Glomerular endothelial cell (primary cell): ENCODE data around the gene OCA2. TPM values are rescaled to one million over a fixed set of nuclear protein-coding genes. Genes with fewer than 3 reads are reported as not detected.
"Not testable (repeated sequence)": the region's sequence is repeated elsewhere in the genome, so short reads cannot be mapped to it uniquely, and the experiment has no call there.

Source experiments
- DNase-seq: peaks from one replicate; pipeline ENCODE4 v3.0.0-alpha.2; 2011; ENCODE audit warnings: low read depth, low spot score; ENCODE audit errors: extremely low read depth
- total RNA-seq: library from RNA; depleted of rRNA; stranded (reverse); fragments of >200 nt; gene quantifications from 2 replicates; pipeline ENCODE4 v1.2.3, GENCODE V29; 2015

OCA2 gene
- total RNA-seq, 1 donor from 2014 or later = not detected

- DNase-seq = no peak
Observed at GRCh38 chr15:27796405-27797320, 302.5 kb downstream of the OCA2 start.

GRCh38 chr15:27792756-27793264 lies 306.3 kb downstream of the OCA2 start:
- no peak for DNase-seq

DNA sequence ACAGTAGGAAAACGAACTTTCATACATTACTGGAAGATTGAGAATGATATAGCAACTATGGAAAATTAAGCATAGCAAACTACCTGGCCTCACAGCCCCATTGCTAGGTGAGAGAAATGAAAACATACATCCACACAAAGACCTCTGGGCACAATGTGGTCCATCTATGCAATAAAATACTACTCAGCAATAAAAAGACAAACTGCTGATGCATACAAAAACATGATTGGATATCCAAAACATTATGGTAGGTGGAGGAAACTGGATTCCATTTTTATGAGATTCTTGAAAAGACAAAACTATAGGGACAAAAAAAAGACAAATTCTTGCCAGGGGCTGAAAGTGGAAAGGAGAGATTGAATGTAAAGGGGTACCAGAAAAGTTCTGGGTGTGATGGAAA lies 308.8 kb downstream of the OCA2 start:
- no peak for DNase-seq

DNA sequence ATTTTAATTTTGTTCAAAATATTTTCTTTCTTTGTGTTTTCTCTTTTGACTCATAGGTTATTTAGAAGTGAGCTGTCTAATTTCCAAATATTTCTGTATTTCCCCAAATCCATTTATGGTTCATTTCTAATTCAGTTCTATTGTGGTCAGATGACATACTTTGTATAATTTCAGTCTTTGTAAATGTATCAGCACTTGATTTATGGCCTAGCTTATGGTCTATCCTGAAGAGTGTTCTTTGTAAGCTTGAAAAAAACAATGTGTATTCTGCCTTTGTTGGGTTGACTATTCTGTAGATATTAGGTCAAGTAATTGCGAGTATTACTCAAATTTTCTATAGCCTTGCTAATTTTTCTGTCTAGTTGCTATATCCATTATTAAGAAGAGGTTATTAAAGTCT lies 311.2 kb downstream of the OCA2 start:
- no peak for DNase-seq

DNA sequence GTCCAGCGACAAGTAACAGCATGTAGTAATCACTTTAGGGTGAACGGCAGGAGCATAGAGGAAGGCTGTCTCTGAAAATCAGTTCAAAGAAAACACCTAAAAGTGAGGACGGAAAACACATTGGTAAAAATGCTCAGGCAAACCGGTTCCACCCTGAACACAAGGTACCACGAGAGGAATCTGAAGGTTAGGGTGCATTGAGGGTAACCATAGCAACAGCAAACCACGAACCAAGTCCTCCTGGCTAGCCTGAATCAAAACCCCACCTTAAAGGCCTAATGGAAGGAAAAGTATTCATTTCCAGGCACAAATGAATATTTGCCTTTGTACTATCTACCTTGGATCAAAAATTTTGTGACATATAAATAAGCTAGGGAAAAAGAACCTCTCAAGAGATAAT lies 315.0 kb downstream of the OCA2 start:
- DNase-seq = no peak

GRCh38 chr15:27783678-27784077 lies 315.4 kb downstream of the OCA2 start:
- no peak for DNase-seq

- DNase-seq = no peak
Observed at GRCh38 chr15:27782125-27782524, 317.0 kb downstream of the OCA2 start.

DNA sequence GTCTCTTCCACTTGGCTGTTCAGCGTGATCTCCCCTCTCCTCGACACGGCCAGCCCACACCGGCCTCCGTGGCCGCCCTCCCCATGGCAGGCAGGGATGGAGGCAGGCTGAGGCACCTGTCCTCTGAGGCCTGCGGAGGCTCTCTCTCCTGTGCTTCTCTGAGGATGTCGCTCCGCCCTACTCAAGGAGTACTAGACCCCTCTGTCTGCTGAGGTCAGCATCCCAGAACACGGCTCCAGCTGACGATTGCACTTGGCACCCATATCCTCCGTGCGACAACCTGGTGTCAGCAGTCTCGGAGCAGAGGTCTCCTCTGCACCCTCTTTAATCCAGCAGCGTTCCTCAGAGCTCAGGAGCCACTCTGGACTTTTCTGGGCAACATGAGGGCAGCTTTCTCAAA lies 322.6 kb downstream of the OCA2 start:
- no peak for DNase-seq

DNA sequence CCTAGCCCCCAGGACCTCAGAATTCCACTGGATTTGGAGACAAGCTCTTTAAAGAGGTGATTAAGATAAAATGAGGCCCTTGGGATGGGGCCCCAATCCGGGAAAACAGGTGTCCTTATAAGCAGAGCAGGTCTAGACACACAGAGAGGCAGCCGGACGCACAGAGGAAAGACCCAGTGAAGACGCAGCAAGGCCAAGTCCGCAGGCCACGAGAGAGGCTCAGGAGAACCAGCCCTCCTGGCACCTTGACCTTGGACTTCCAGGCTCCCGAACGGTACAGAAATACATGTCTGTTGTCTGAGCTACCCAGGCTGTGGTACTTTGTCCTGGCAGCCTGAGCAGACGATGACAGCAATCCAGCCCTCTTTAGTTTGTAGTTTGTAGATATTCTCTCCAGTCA lies 324.5 kb downstream of the OCA2 start:
- DNase-seq = no peak

DNA sequence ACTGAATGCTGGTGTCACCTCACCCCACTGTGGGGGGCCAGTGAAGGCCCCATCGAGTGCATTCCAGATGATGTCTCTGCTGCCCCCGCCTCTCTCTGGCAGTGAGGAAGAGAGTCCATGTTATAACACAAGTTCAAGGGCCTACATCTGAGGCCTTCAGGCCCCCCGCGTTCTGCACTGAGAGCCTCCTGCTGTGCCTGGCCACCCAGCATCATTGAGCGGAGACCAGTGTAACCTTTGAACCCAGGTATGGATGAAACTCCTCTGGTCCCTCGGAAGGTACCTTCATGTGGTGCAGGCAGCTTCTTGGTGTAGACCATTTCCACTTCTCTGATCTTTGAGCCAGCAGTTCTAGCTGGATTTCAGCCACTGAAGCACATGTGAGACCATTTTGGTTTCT lies 324.9 kb downstream of the OCA2 start:
- DNase-seq = no peak

GRCh38 chr15:27771892-27772291 lies 327.2 kb downstream of the OCA2 start:
- no peak for DNase-seq

DNA sequence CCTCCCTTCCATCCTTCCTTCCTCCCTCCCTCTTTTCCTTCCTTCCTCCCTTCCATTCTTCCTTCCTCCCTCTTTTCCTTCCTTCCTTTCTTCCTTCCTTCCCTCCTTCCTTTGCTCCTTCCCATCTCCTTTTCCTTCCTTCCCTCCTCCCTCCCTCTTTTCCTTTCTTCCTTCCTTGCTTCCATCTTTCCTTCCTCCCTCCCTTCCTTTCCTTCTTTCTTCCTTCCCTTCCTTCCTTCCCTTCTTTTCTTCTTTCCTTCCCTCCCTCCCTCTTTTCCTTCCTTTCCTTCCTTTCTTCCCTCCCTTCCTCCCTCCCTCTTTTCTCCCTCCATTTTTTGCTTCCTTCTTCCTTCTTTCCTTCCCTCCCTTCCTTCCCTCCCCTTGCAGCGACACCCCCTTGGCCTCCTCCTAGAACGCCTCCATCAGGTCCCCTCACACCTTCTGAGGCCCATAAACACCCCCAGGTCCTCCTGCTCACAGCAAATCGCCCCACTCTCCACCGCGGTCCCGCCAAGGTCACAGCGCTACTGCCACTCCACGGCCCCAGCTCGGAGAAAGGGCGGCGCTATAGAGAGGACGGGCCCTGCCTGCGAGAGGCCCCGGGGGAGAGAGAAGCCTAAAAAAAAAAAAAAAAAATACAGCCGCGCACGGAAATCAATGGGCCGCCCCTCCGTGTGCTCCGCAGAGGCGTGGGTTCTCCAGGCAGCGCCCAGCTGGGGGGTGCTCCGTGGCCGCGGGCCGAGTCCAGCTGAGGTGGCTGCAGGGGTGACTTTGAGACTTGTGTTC lies 328.2 kb downstream of the OCA2 start:
- no peak for DNase-seq

DNA sequence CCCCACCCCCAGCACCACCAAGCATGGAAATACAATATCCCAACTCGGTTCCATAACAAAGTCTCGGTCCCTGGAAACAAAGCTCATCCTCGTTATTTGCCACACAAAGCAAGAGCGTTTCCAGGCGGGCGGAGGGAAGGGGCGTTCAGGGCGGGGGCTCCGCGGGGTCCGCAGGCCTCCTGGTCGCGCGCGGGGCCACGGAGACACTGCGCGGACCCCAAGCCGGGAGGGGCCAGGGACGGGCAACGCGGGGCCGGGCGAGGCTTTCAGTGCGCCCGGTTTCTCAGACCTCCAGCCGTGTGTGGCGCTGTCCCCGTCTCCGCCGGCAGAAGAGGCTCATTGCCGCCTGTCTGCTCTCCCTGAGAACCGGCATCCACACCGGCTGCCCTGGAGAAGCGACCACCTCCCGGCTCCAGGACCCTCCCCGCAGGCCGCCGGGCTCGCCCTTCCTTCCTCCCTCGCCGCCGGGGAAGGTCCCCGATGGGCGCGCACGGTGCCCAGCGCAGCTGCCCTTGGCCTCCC lies 329.0 kb downstream of the OCA2 start:
- DNase-seq = no peak

DNA sequence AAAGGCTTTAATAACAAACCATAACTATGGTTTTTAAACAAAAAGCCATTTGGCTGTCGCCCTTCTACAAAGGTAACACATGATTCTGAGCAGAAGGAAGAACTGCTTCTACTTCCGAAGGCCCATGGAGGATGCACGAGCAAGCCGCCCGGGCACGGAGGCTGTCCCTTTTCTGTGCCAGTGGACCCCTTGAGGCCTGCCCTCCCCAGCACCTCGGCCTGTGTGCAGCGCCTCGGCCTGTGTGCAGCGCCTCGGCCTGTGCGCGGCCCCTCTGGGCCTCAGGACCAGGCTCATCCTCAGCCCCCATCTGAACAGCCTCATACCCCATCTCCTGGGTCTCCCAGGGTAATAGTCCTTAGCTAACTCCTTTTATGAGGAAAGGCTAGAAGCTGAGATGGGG lies 329.5 kb downstream of the OCA2 start:
- DNase-seq = no peak

- DNase-seq = no peak
Observed at GRCh38 chr15:27768732-27769475, 330.2 kb downstream of the OCA2 start.

DNA sequence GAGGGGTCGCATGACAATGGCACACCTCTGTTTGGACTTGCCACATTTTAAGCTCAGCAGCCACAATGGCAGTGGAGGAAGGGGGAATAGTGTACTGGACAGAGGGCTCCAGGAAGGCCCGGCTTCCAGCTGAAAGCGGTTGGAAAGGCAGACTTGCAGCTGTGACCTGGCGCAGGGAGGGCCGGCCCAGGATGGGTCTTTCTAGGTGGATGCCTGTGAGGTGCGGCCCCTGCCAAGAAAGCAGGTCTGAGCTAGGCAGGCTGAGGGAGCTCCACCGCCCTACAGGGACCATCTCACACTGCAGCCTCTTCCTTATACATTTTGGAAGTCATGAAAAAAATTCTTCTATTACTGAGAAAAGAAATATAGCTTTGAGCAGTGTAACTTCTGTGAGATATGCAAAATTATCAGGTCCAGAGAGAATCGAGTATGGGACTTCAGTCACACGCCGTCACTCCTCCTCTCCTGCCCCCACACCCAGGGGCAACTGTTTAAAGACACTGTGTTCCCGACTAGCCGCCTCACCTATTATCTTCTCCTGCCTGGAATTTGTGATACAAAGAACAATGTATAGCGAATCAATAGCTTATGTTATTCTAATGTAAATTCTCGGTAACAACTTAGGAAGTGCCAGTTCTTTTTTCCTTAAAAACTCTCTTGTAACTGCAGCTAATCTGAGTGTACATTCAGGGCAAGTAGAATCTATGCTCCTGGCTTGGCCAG lies 331.0 kb downstream of the OCA2 start:
- no peak for DNase-seq

DNA sequence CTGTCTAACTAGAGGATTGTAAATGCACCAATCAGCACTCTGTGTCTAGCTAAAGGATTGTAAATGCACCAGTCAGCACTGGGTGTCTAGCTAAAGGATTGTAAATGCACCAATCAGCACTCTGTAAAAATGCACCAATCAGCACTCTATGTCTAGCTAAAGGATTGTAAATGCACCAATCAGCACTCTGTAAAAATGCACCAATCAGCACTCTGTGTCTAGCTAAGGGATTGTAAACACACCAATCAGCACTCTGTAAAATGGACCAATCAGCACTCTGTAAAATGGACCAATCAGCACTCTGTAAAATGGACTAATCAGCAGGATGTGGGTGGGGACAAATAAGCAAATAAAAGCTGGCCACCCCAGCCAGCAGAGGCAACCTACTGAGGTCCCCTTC lies 331.7 kb downstream of the OCA2 start:
- not testable (repeated sequence) for DNase-seq

DNA sequence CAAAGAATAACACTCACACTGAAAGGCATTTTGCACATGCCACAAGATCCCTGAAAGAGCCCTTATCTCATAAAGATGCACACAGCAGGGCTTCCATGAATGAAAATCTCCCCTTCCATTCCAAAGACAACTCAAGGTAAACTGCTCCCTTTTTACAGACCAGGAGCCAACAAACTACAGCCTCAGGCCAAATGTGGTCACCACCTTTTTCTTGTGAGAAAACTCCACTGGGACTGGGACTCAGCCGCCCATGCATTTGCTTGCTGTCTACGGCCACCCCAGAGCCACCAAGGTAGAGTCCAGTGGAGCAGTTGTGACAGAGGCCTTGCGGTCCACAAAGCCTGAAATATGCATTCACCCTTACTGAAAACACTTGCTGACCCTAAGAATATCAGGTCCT lies 334.8 kb downstream of the OCA2 start:
- DNase-seq = no peak

DNA sequence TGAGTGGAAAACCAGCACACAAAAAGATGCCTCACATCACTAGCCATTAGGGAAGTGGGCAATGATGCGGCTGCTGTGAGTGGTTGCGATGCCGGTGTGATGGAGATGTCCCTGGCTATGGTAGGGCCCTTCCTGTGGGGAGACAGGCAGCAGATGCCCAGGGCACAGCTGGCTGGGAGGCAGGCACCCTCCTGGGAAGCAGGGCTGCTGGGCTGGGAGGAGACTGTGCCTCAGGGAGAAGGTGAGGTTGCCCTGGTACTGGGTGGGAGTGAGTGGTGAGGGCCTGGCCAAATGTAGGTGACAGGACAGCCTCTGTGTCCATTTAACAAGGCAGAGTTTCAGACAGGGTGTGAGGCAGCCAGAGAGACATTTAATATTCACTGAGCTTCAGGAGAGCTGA lies 335.6 kb downstream of the OCA2 start:
- no peak for DNase-seq

- no peak for DNase-seq
Observed at GRCh38 chr15:27762471-27762870, 336.6 kb downstream of the OCA2 start.
